HG02970 (cell line): ENCODE data around the gene USP19.

ENCODE experiments used
- ATAC-seq: cut with Tn5 transposase; IDR thresholded peaks from one replicate; pipeline ENCODE4 v1.9.1; 2021; ENCODE audit warnings: mild to moderate bottlenecking, moderate library complexity, moderate number of reproducible peaks; ENCODE audit not compliant: unreplicated experiment, low FRiP score

The USP19 gene

DNA sequence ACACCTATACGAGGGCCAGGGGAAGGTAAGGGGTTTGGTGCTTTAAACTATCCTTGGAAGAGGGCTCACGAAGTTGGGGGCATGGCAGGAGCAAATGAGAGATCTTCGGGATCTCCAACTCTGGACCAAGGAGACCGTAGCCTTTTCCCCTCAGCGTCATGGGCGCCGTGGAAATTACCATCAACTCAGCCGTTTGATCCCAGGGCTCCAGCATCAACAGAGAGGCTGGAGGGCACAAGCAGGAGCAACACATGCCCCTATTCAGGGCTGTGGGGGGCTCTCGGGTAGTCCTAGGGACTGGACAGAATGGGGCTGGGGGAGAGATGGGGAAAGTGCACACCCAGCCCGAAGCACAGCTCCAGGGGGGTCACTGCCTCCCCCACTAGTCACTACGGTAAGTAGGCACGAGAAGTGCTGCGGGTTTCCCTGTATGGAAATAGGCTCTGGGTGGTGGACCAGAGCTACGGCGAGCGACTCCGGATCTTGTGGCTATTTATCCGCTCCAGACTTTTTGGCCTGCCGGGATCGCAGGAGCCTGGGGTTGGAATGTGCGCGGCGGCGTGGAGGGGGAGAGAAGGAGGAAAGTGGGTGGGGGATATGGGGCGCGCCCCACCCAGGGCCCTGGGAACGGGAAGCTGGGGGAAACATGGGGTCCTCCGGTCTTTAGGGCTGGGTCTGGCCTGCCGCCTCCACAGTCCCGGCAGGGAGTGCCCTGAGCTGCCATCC lies 12.8 kb upstream of the USP19 start:
- ATAC-seq = no peak

DNA sequence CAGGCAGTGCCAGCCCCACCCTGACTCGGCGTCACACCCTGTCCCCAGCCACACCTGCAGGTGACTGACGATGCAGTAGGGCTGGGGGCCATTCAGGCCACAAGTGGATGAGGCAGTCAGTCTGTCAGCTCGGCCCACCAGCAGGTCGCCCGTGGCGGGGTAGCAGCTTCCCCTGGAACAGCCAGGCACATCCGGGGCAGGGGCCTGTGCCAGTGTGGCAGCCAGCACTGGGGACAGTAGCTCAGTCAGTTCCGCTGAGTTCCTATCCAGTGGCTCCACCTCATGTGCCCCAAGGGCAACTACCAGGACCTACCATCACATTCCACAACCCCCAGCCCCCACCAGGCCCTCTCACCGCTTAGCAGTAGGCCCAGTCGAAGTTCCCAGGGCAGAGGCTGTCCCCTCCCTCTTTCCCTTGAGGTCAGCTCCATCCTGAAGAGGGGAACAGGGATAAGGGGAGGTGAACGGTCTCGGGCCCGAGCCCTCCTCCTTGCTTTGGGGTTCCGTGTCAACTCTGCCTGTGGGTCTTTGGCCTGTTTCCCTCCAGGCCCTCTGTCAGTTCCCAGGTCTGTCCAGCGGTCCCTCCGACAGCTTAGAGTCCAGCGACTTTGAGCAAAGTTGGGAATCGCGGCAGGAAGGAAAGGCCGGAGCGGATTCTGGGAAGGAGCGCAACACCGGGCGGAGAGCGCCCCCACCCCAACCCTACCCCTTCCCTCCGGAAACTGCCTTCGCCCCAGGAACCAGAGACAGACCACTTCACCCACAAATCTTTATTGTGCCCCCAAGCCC lies 12.0 kb upstream of the USP19 start, which contains the start of gene LAMB2:
LAMB2 (minus strand) TSS at position 614 of the 789 bp plus-strand sequence; CDS start at position 431, 183 bp downstream.
- ATAC-seq = no peak

DNA sequence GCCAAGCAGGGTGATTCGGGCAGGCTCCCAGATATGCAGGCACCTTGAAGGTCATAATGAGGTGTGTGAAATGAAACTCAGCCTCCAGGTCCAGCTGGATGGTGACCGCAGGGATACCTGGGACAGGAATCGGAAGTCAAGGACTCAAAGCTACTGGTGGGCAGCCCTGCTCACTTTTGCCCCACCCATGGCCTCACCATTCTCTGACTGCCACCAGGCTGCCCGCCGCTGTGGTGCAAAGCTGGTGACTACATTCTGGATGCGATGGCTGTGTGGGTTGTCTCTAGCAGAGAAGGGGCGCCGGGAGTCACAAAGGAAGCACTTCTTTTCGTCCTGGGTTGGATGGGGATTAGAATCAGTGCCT lies 11.4 kb upstream of the USP19 start:
- ATAC-seq = no peak

DNA sequence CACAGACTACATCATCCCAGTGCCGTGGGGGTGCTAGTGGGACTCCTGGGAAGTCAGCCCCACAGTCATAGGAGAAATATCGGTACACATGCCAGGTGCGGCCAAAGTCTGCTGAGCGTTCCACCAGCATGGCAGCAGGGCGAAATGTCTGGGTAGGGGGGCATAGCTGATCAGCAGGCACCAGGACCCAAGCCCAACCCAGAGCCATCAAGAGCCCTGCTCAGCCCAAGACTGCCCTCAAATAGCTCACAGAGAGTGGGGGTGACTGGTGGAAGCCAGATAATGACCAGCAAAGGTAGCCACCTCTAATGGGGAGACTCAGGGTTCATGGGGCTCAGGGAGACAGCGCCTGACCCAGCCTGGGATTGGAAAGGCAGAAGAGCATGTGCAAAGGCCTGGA lies 11.0 kb upstream of the USP19 start:
- ATAC-seq = no peak

DNA sequence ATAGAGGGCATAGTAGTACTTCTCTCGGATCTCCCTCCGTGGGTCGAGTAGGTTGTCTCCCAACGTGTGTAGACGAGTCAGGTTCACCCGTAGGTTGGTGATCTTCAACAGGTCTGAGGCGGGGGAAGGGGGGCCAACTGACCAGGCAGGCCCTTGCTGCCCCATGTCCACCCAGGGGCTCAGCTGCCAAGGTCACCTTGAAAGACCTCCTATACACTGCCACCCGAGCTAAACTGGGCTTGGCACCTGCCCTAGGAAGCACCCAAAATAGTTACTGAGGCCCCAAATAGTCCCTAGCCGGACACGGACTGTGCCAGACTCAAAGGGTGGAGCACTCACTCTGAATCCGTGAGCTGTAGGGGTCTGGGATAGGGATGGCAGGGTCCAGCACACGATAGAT lies 10.4 kb upstream of the USP19 start:
- no peak for ATAC-seq

DNA sequence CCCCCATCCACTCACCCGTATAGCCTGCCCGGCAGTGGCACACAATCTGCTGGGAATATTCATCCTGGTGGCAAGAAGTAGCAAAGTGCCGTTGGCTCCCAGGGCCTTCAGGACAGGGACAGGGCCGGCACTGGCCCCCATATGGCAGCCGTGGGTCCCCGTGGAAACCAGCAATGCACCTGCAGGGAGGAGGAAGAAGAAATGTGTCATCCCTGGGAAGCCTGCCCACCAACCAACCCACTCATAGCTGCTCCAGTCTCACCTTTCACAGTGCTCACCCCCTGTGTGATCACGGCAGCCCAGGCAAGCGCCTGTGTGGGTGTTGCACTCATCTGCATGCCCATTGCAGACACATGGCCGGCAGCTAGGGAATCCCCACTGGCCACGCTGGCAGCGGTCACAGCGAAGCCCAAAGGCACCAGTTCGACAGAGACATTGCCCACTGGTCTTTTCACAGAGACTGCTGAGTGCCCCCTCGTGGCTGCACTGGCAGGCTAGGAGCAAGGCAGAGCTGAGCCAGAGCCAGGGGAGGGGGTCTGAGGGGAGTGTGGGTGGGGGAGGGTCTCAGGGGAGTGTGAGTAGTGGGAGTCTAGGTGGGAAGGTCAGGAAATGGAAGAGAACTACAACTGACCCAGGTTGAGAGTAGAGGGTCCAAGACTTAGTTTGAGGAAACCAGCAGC lies 4.5 kb upstream of the USP19 start:
- no peak for ATAC-seq

DNA sequence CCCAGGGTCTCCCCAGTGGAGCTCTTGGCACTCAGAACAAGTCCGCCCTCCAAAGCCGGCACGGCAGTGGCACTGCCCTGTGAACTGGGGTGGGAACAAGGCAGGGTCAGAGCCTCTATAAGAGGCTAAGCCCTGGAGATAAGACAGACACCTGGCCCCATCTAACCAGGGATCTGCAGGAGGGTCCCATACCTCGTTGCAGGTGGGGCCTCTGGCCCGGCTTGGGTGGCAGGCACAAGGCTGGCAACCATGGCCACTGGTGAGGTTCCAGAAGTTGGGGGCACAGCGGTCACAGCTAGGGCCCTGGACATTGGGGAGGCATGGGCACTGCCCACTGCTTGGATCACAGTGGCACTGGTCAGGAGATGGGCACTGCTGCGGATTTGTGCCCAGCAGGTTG lies 3.6 kb upstream of the USP19 start:
- no peak for ATAC-seq

DNA sequence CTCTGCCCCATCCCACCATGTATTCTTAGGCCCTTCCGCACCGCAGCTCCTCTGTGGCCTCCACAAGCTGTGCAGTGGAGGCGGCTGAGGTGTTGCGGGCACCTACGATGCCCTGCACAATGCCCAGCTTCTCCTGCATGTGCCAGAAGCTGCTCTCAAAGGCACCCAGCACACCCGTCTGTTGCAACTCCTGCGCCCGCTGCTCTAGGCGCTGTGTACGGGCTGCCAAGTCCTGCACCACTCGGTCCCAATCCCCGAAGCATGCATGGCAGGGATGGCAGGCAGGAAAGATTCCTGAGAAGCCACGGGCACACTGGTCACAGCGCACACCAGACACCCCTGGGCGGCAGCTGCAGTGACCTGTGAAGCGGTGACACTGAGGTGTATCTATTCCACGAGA lies 3.1 kb upstream of the USP19 start:
- no peak for ATAC-seq

DNA sequence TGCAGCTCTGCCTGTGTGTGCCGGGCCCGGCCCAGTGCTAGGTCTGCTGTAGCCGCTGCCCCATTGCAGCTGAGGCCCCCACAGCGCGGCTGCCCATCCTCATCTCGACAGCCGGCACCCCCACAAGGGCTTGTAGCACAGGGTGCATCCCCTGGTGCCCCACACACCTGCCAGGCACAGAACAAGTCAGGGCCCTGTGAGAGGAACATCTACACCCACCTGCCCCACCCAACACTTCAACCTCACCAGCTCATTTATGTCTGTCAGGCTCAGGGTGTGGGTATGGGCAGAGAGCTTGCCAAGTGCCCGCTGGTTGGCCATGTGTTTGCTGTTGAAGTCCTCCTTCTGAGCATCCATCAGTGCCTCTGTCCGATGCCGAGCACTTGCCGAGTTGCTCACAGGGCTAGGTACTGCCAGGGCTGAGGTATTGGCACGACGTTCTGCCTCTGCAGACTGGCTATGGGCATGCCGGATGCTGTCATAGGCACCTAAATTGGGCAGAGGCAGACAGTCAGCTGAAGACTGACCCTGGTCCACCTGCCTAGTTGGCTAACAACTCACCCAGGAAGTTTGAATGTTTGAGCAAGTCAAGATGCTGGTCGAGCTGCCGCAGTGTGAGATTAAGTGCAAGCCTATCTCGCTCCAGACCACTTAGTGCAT lies 2.4 kb upstream of the USP19 start:
- no peak for ATAC-seq

DNA sequence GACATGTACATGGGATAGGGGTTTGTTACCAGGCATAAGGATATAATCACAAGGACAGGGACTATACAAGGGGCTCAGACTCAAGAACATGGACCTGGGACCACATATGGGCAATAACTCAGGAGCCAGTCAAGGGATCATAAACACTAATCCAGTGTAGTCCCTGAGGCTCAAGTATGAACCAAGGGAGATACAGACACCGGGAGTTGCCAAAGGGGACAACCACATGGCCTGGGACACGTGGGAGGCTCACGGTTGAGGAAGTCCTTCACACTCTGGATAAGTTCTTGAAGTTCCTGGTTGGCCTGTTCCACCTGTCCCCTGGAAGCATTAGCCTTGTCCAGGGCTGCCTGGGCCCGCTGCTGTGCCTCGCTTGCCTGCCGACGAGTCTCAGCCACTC lies 1.8 kb upstream of the USP19 start:
- ATAC-seq = no peak

DNA sequence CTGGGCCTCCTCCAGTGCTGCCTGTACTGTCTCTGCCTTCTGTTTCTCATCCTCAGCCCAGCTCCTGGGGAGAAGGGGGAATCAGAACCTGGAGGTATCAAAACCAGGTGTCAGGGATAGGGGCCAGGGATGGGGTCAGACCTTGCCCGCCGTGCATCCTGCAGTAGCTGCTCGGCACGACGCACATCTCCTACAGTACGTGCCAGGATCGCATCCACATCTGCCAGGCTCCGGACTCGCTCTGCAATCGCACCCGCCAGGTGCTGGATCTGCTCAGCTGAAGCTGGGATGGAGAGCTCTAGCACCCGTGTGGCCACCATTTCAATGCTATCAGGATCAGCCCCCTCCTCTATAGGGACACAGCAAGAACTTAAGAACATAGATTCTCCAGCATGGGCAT lies 1.4 kb upstream of the USP19 start:
- ATAC-seq = no peak

DNA sequence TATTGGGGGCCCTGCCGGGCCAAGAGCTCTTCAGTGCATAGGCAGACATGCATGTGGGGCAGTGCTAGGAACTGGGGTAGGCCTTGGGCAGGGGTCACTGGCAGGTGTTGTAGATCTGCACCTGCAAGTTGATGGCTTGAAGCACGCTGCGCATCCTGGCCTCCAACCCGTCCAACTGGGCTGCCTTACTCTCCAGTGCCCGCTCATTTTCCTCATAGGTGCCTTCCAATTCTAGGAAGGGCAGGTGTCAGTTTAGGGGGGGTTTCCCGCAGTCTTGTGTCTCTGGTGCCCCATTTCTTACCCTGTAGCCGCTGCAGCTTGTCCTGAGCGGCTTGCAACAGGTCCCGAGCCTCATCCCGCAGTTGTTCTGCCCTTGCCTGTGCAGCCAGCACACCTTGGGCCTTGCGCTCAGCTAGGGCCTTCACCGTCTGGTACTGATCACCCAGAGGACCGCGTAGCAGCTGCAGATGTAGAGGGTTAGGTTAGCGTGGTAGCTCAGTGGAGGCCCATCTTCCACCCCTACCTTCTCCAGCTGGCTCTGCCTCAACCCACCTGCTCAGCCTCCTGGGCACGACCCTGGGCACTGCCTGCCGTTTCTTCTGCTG lies 611 bp upstream of the USP19 start:
- ATAC-seq = no peak

DNA sequence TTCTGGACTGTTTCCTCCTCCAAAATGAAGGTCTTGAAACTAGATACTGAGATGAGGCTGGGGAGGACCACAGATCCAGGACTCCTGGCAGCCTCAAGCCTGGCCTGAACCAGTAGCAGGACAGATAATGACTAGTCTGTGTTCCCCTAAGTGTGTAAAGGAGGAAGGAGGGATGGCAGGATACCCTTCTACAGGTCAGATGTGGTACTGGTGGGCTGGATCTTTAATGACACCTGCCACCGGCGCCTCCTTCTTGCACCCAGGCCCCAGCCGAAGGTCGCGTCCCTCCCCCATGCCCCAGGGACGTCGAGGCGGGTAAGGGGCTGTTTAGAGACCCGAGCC lies 556 bp downstream of the USP19 start:
- peak; percentile 7 for ATAC-seq

DNA sequence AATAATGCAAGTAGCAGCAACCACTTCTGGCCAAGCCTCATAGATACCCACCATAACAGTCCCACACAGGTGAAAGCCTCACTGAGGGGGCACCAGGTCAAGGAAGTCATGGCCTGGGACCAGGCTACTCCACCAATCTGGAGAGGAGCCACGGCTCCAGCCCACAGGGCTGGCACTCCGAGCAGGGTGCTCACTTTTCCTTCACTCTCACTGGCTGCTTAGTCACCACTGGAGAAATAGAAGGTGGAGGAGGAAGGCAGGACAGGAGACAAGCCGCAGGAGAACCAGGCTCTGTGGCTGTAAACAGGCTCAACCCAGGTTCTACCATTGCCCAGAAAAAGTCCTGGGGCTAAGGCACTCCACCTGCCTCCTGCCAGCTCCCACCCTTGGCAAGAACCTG lies 1.2 kb downstream of the USP19 start:
- ATAC-seq = no peak

DNA sequence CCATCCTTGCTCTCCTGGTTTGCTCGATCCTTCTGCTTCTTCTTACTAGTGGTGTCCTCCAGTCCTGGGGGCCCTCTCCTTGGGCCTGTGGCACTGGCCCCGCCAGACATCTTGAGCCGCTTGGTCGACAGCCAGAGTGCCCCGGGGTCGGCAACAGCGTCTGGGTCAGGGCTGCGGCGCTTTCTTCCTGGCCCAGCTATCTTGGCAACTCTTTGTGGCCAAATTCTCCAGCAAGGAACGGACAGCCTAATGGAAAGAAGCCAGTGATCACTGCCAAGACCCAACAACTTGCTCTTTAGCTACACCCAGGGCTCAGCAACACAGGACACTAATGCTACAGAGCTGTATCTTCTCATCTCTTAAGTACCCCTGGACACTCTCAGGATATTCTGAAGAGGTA lies 1.6 kb downstream of the USP19 start:
- ATAC-seq = no peak

DNA sequence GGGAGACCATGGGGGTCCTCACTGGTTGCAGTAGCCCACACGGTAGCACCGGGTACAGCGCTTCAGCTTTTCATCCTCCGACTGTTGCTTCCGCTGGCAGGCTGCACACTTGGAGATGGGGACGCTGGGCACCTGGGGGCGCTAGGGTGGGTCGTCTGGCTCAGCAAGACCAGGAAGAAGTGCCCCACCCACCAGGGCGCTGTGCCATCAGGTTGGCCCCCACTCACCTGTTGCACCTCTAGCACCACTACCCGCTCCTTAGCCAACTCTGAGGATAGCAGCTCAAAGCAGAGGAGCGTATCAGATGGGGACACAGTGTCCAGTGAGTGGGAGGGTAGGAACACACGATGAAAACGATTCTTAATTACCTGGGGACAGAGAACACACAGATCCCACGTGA lies 8.4 kb downstream of the USP19 start:
- no peak for ATAC-seq

DNA sequence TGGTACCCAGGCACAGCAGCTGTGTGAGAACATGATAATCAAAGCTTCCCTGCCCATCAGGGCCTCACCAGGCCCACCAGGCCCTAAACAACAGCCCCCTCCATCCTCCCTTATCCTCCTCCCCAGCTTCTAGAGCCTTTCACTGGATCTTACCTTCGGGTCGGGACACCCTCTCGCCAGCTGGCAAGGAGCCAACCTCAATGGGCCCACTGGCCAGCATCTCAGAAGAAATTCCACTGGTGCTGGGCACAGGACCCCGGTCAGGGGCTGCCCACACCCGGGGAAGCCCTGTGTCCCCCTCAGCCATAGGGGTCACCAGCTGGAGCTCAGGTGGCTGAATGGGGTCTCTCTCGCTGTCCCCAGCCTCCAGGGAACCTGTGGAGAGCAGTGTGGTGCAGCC lies 9.3 kb downstream of the USP19 start:
- no peak for ATAC-seq

DNA sequence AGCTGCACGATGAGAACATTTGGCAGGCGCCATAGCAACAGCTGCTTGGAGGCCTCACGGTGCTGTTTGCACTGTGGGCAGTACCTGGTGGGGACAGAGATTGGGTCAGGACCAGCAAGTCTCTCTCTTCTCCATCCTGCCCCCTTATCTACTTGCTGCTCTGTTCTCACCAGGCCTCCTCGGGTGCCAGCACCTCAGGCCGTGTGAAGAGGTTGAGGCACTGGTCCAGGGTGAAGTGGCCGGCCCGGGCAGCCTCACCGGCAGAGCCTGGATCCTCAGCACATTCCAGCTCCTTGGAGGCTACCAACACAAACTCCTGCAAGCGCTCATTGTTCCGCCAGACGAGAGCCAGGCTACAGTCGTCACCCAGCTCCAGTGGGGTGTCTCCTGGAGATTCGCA lies 9.8 kb downstream of the USP19 start:
- ATAC-seq = no peak

DNA sequence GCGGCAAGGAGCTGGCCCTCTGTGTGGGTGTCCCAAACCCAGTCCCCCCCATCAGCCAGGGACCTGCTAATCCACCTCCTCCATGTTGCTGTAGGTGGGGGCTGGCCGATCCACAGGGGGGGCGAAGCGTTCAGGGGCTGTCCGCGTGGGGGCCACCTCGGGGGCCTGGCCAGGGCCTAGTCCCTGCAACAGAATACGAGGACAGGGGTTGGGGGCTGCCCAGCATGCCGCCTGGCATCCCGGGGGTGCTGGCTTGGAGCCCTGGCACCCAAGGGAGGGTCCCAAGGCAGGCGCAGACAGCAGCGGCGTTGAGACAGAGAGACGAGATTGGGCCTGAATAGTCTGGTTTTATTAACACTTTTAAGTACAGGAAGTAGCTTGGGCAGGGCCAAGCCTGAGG lies 12.3 kb downstream of the USP19 start:
- ATAC-seq = no peak

DNA sequence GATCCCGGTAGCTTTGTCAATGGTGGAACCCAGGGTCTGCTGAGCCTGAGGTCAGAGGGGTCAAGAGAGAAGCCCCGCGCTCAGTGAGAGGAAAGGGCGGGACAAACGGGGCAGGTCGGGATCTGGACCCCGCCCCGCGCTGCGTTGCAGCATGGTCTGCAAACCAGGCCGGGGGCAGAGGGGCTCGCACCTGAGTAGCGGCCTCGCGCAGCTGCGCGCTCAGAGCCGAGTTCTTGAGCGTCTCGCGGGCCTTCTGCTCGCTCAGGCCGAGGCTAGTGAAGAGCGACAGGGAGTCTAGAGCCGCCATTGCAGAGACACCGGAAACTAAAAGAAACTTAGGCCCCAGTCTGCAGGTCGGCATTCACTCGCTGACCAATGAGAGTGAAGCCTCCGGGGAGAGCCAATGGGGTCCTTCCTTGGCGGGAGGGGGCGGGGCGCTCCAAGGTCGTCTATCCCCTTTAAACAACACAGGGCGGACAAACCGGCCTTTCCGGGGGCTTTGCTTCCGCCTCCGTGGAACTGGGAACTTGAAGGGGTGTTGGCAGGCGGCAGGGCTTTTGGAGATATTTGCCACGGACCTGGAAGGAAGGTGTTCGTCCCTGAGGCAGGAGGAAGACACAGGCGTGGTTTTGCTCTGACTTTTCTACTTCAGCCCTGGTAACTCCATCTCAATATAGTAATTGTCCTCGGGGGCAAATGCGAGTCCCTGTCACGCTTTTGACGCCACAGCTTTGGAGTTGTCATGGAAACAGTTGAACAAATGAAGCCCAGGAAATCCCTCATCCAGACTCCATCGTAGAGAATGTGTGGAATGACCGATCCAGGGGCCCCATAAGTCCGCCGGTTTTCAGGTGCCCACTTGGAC lies 16.0 kb downstream of the USP19 start, which contains the start of gene QARS1:
QARS1 (minus strand) TSS at position 331 of the 865 bp plus-strand sequence; CDS start at position 307, 24 bp downstream.
- ATAC-seq = peak; percentile 83
